WTC11 (cell line): ENCODE measurements around the gene PKHD1.

Experiments
- FOXJ3 ChIP-seq: sonication (generic); formaldehyde crosslinking; IDR thresholded peaks from 2 replicates; pipeline ENCODE4 v1.9.0; 2021; ENCODE audit warnings: missing genetic modification reagents, mild to moderate bottlenecking, borderline replicate concordance
- TF ChIP-seq, protein P1 (sequence below): fragments of 250-450 bp; sonication (Bioruptor Pico); conservative IDR thresholded peaks from 2 replicates; pipeline ENCODE4 v1.9.0; 2021; ENCODE audit warnings: mild to moderate bottlenecking
- TF ChIP-seq, protein P2 (sequence below): sonication (generic); formaldehyde crosslinking; IDR thresholded peaks from 2 replicates; pipeline ENCODE4 v1.8.0; 2022; ENCODE audit warnings: mild to moderate bottlenecking, missing genetic modification reagents

DNA sequence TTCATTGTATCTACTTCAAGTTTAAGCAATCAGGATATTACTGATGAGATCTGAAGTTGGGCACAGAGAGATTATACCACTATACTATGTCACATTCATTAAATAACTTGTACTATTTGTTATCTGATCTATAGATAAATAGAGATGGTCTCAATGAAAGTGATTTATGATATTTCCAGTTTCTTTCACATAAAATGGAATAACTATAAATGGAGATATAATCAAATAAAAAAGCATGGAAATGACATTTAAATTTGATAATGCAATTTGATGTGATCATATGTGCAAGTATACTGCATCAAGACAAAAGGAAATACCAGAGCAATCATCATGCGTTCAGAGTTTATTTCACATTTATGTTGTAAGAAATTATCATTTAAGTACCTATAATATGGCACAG lies 368.9 kb downstream of the PKHD1 start:
- TF ChIP-seq, protein P1, sequence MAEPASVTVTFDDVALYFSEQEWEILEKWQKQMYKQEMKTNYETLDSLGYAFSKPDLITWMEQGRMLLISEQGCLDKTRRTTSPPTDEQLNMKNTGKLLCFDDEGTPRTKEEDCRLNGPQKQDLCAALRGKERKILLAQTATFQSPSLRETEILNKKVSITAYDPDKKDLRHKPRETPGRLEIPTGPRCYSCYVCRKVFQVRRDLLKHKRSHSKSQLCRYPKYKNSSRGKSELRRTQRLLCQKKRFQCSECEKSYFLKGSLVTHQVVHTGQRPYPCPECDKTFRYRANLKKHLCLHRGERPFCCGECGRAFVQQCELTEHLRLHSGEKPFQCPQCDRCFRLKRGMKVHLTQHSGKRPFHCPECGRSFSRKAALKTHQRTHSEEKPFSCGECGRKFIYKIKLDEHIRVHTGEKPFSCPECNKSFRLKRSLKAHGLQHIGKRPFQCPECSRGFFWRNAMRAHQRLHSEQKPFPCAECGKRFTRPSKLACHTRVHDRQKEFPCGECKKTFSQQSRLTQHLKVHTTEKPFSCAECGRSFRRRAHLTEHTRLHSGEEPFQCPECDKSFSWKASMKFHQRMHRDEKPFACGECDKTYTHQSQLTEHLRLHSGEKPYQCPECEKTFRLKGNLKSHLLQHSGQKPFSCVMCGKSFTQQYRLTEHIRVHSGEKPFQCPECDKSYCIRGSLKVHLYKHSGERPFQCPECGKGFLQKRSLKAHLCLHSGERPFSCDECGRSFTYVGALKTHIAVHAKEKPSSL (CRISPR knock-in tag), result no peak
- TF ChIP-seq, protein P2, sequence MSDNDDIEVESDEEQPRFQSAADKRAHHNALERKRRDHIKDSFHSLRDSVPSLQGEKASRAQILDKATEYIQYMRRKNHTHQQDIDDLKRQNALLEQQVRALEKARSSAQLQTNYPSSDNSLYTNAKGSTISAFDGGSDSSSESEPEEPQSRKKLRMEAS, result no peak
- no peak for TF ChIP-seq FOXJ3 (CRISPR knock-in tag)
